H1 (cell line): ENCODE results near the gene ZNF37A. TPM values are rescaled to one million over a fixed set of nuclear protein-coding genes. Genes with fewer than 3 reads are reported as not detected.

ENCODE experiments used
- CTCF ChIA-PET: fragments of 300-600 bp; sonication (Branson Sonifier 250); formaldehyde crosslinking; loops from one replicate; lab custom pipeline; 2021; ENCODE audit not compliant: partially characterized antibody; lab: Charles Lee
- POLR2A ChIA-PET: fragments of 300-600 bp; sonication (Branson Sonifier 250); formaldehyde crosslinking; loops from one replicate; lab custom pipeline; 2021; ENCODE audit warnings: inconsistent platforms; ENCODE audit not compliant: partially characterized antibody; lab: Charles Lee
- DNase-seq, 2 experiments: peaks; one replicate each; pipeline versions ENCODE4 v3.0.0 to v3.0.0-alpha.2; 2010 to 2022; ENCODE audit warnings: low spot score in 2 of 2, low read depth in 1 of 2, mixed read lengths in 1 of 2
- FAIRE-seq: peaks from 2 replicates; lab custom pipeline; 2011; peaks lifted over from hg19 to GRCh38; lab: Jason Lieb, UNC
- H2AFZ ChIP-seq: 2 replicates; pipeline ENCODE4 v1.8.1; 2012; ENCODE audit warnings: low read length, inconsistent platforms
- H2AK5ac ChIP-seq: 2 replicates; pipeline ENCODE4 v1.6.1; 2013; ENCODE audit warnings: low read depth, low read length
- H2BK120ac ChIP-seq: replicated peaks from 2 replicates; pipeline ENCODE3; 2013; ENCODE audit warnings: low read depth, low read length, inconsistent platforms
- H2BK12ac ChIP-seq: 2 replicates; pipeline ENCODE4 v1.6.1; 2013; ENCODE audit warnings: low read depth, low read length
- H2BK15ac ChIP-seq: 2 replicates; pipeline ENCODE4 v1.6.1; 2013; ENCODE audit warnings: low read length
- H2BK20ac ChIP-seq: 2 replicates; pipeline ENCODE4 v1.6.1; 2013; ENCODE audit warnings: low read length
- H2BK5ac ChIP-seq: 2 replicates; pipeline ENCODE4 v1.6.1; 2013; ENCODE audit warnings: low read depth, low read length
- H3K14ac ChIP-seq: 2 replicates; pipeline ENCODE4 v1.6.1; 2013; ENCODE audit warnings: inconsistent platforms; ENCODE audit not compliant: insufficient read length
- H3K18ac ChIP-seq: 2 replicates; pipeline ENCODE4 v1.6.1; 2013; ENCODE audit warnings: low read length; ENCODE audit errors: extremely low read depth
- H3K23ac ChIP-seq: 2 replicates; pipeline ENCODE4 v1.6.1; 2013; ENCODE audit warnings: inconsistent platforms; ENCODE audit not compliant: insufficient read length
- H3K23me2 ChIP-seq: 2 replicates; pipeline ENCODE4 v1.6.1; 2013; ENCODE audit warnings: low read depth, low read length
- H3K27ac ChIP-seq: 2 replicates; pipeline ENCODE4 v1.6.1; 2011; ENCODE audit warnings: low read depth, low read length, inconsistent platforms
- H3K27me3 ChIP-seq, 4 experiments: replicated peaks in 1 of 4; 1 replicate in 1 of 4; 2 replicates in 3 of 4; pipeline versions ENCODE4 v1.6.1 to v1.8.1; 2011 to 2013; ENCODE audit warnings: low read length in 3 of 4, mild to moderate bottlenecking in 3 of 4, inconsistent platforms in 2 of 4, mixed read lengths in 2 of 4, moderate library complexity in 1 of 4; ENCODE audit not compliant: control insufficient read depth in 3 of 4, insufficient read depth in 3 of 4; ENCODE audit errors: extremely low read depth in 1 of 4
- H3K36me3 ChIP-seq, 4 experiments: 2 replicates each; pipeline versions ENCODE4 v1.6.1 to v1.8.1; 2011 to 2013; ENCODE audit warnings: mild to moderate bottlenecking in 4 of 4, low read length in 3 of 4, moderate library complexity in 2 of 4, control low read depth in 1 of 4, inconsistent platforms in 1 of 4; ENCODE audit not compliant: insufficient read depth in 4 of 4, control insufficient read depth in 2 of 4
- H3K4ac ChIP-seq: replicated peaks from 2 replicates; pipeline ENCODE3; 2013; ENCODE audit warnings: low read length, low read depth, mixed read lengths, inconsistent platforms; ENCODE audit not compliant: insufficient read length
- H3K4me1 ChIP-seq, 4 experiments: replicated peaks in 1 of 4; 1 replicate in 1 of 4; 2 replicates in 3 of 4; pipeline versions ENCODE4 v1.6.1 to v1.8.1; 2011 to 2013; ENCODE audit warnings: low read length in 3 of 4, inconsistent platforms in 2 of 4, mixed read lengths in 1 of 4; ENCODE audit not compliant: insufficient read depth in 4 of 4, control insufficient read depth in 3 of 4
- H3K4me2 ChIP-seq, 2 experiments: 2 replicates each; pipeline versions ENCODE4 v1.6.1 to v1.8.1; 2011 to 2013; ENCODE audit warnings: low read depth in 2 of 2, low read length in 2 of 2, control low read depth in 1 of 2, inconsistent platforms in 1 of 2, mild to moderate bottlenecking in 1 of 2; ENCODE audit not compliant: insufficient read depth in 1 of 2
- H3K4me3 ChIP-seq, 4 experiments: fragments of 200-600, 300-600 bp in 1 of 4; sonication (generic), shearing (Covaris generic), sonication (Bioruptor Twin) in 1 of 4; 2 replicates each; pipeline versions ENCODE4 v1.5.1 to v1.8.1; 2011 to 2016; ENCODE audit warnings: low read length in 4 of 4, low read depth in 3 of 4, control low read depth in 2 of 4, inconsistent platforms in 2 of 4, mild to moderate bottlenecking in 2 of 4, mixed read lengths in 1 of 4, moderate library complexity in 1 of 4; ENCODE audit not compliant: insufficient read depth in 2 of 4; ENCODE audit errors: extremely low read depth in 1 of 4
- H3K56ac ChIP-seq: replicated peaks from 2 replicates; pipeline ENCODE3; 2013; ENCODE audit warnings: low read depth, mild to moderate bottlenecking, mixed read lengths, low read length, inconsistent platforms; ENCODE audit not compliant: insufficient read length
- H3K79me1 ChIP-seq: 2 replicates; pipeline ENCODE4 v1.6.1; 2013; ENCODE audit warnings: low read depth, low read length, control low read depth
- H3K79me2 ChIP-seq, 2 experiments: 2 replicates each; pipeline versions ENCODE4 v1.6.1 to v1.8.1; 2012 to 2013; ENCODE audit warnings: low read length in 2 of 2, mild to moderate bottlenecking in 2 of 2, inconsistent platforms in 1 of 2; ENCODE audit not compliant: insufficient read depth in 2 of 2, control insufficient read depth in 1 of 2
- H3K9ac ChIP-seq, 4 experiments: replicated peaks in 1 of 4; 1 replicate in 1 of 4; 2 replicates in 3 of 4; pipeline versions ENCODE4 v1.6.1 to v1.8.1; 2011 to 2013; ENCODE audit warnings: low read depth in 3 of 4, low read length in 3 of 4, control low read depth in 2 of 4, mild to moderate bottlenecking in 2 of 4, moderate library complexity in 2 of 4, inconsistent platforms in 1 of 4; ENCODE audit errors: extremely low read depth in 1 of 4
- H3K9me3 ChIP-seq, 2 experiments: 2 replicates each; pipeline versions ENCODE4 v1.6.1 to v1.8.1; 2012 to 2013; ENCODE audit warnings: mild to moderate bottlenecking in 2 of 2, moderate library complexity in 2 of 2, control low read depth in 1 of 2, inconsistent platforms in 1 of 2, low read depth in 1 of 2, low read length in 1 of 2, mixed read lengths in 1 of 2; ENCODE audit not compliant: insufficient read depth in 2 of 2
- H4K20me1 ChIP-seq, 2 experiments: replicated peaks in 1 of 2; 2 replicates each; pipeline versions ENCODE3 to v1.8.1; 2011 to 2013; ENCODE audit warnings: inconsistent platforms in 2 of 2, low read length in 2 of 2, mild to moderate bottlenecking in 1 of 2; ENCODE audit not compliant: insufficient read depth in 2 of 2, control insufficient read depth in 1 of 2
- H4K5ac ChIP-seq: 2 replicates; pipeline ENCODE4 v1.6.1; 2013; ENCODE audit warnings: low read length, low read depth, mixed read lengths, inconsistent platforms; ENCODE audit not compliant: insufficient read length
- H4K8ac ChIP-seq: 2 replicates; pipeline ENCODE4 v1.8.0; 2013; ENCODE audit warnings: mild to moderate bottlenecking, moderate library complexity, low read length, inconsistent platforms; ENCODE audit not compliant: insufficient read depth; ENCODE audit errors: extremely low read depth
- H4K91ac ChIP-seq: replicated peaks from 2 replicates; pipeline ENCODE3; 2013; ENCODE audit warnings: low read length, mixed read lengths, inconsistent platforms; ENCODE audit not compliant: insufficient read length
- NANOG ChIP-seq: IDR thresholded peaks from 2 replicates; pipeline ENCODE4 v1.6.1; 2011; ENCODE audit warnings: low read length, low read depth, mild to moderate bottlenecking, inconsistent platforms; ENCODE audit not compliant: insufficient read depth, poor library complexity, severe bottlenecking
- WGBS, 2 experiments: shearing (Covaris generic) in 1 of 2; methylation state at CpG; one replicate each; pipeline versions ENCODE4 v1.1.6 to v1.1.7; 2013 to 2015; ENCODE audit warnings: low lambda C conversion rate in 2 of 2, mixed read lengths in 2 of 2, inconsistent platforms in 1 of 2, low coverage in 1 of 2, missing lambda C conversion rate in 1 of 2; ENCODE audit not compliant: insufficient replicate concordance in 2 of 2, insufficient coverage in 1 of 2, insufficient read length in 1 of 2; ENCODE audit errors: extremely low coverage in 1 of 2, missing lambda C conversion rate in 1 of 2; 5-methylcytosine and 5-hydroxymethylcytosine counted together
- polyA plus RNA-seq, 7 experiments: library from polyadenylated mRNA; depleted of rRNA in 3 of 7; stranded (reverse) in 5 of 7; unstranded in 2 of 7; fragments of >200 nt in 5 of 7; fragments of 200-250 nt in 2 of 7; gene quantifications; 1 replicate in 5 of 7; 2 replicates in 1 of 7; 4 replicates in 1 of 7; pipeline versions ENCODE4 v1.2.1 to v1.2.3, GENCODE V29; 2011 to 2013; ENCODE audit warnings: missing spikeins in 2 of 7, mixed read lengths in 2 of 7
- small RNA-seq: library from polyadenylated mRNA; stranded (forward); fragments of <200 nt; extraction: miRNeasy Mini kit (QIAGEN cat#:217004); gene quantifications from one replicate; pipeline ENCODE3, GENCODE V24; 2013; ENCODE audit not compliant: insufficient read depth
- total RNA-seq: library from RNA; stranded (reverse); fragmentation: NEBNext Ultra II Directional; extraction: Animal tissue kit (Norgen Biotek cat#: 25700); gene quantifications from 2 replicates; pipeline ENCODE4 v1.2.1, GENCODE V29; 2021

ZNF37A gene
- total and polyA plus RNA-seq, 2 of the 8 experiments (the other 6 are each of a cell fraction or from before 2014, with no cell fraction given) = 0.97 to 12.7 TPM

DNA sequence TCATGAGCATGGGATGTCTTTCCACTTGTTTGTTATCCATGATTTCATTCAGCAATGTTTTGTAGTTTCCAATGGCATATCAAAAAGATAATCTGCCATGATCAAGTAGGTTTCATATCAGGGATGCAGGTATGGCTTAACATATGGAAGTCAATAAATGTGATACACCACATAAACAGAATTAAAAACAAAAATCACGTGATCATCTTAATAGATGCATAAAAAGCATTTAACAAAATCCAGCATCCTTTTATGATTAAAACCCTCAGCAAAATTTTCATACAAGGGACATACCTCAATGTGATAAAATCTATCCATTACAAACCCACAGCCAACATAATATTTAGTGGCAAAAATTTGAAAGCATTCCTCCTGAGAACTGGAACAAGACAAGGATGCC is 90.3 kb downstream of the ZNF37A start:
- no peak overlapping the region for H2BK5ac ChIP-seq
- no peak overlapping the region for H3K9ac ChIP-seq
- no peak overlapping the region for H3K18ac ChIP-seq
- H4K5ac ChIP-seq = no peak overlapping the region
- H2AK5ac ChIP-seq = no peak overlapping the region
- no peak overlapping the region for H2BK15ac ChIP-seq
- no peaks in the 10 kb centered on the region for H3K27me3 ChIP-seq
- no peak overlapping the region for H2AFZ ChIP-seq
- no peak overlapping the region for H3K23ac ChIP-seq
- ChIA-PET POLR2A (no interaction called here), CTCF (no interaction called here)
- TF ChIP-seq NANOG = no peak
- H2BK12ac ChIP-seq = no peak overlapping the region
- H3K14ac ChIP-seq = no peak overlapping the region
- H4K91ac ChIP-seq = no peak overlapping the region
- H3K4me2 ChIP-seq = no peak overlapping the region
- no peaks in the 10 kb centered on the region for H3K79me2 ChIP-seq
- no peak overlapping the region for H3K4me3 ChIP-seq
- H3K4ac ChIP-seq = no peak overlapping the region
- no peak overlapping the region for H3K27ac ChIP-seq
- no peaks in the 10 kb centered on the region for H4K20me1 ChIP-seq
- no peaks in the 10 kb centered on the region for H3K4me1 ChIP-seq
- no peak for DNase-seq
- no peak for FAIRE-seq
- no peaks in the 10 kb centered on the region for H3K23me2 ChIP-seq
- no peak overlapping the region for H3K56ac ChIP-seq
- no peak overlapping the region for H4K8ac ChIP-seq
- H2BK120ac ChIP-seq = no peak overlapping the region
- no peaks in the 10 kb centered on the region for H3K36me3 ChIP-seq
- H3K9me3 ChIP-seq = peaks cover 48 to 55% of the 10 kb centered on the region in 2 experiments
- H3K79me1 ChIP-seq = no peaks in the 10 kb centered on the region
- WGBS, 2 experiments = 20% methylated on average over 1 of the region's 1 CpG; no CpG with 5 or more reads in 1 of the 2 experiments
- no peak overlapping the region for H2BK20ac ChIP-seq

Small RNAs within 50 kb of the gene (small RNA-seq; reads per million reads assigned to genes)
- gene AL117339.2 = not detected
- gene AL161931.1 = not detected
- not detected for gene FXYD6P2

Other genes starting within 250 kb of the ZNF37A start
- gene ZNF248, start 236.7 kb upstream of the ZNF37A start, total RNA-seq = 9.1 and 9.7 TPM in 2 replicates
- gene ZNF248, start 236.7 kb upstream of the ZNF37A start, polyA plus RNA-seq (2011; rRNA removed) = not detected in 2 replicates
- gene ZNF25, start 117.7 kb upstream of the ZNF37A start, total RNA-seq = 0.78 and 1.3 TPM in 2 replicates
- 0.09 and 0.17 TPM in 2 replicates for gene ZNF25, start 117.7 kb upstream of the ZNF37A start, polyA plus RNA-seq (2011; rRNA removed)
- 46.8 and 48.3 TPM in 2 replicates for gene ZNF33A, start 83.7 kb upstream of the ZNF37A start, total RNA-seq
- 3.6 and 6.0 TPM in 2 replicates for gene ZNF33A, start 83.7 kb upstream of the ZNF37A start, polyA plus RNA-seq (2011; rRNA removed)